GM21423 (cell line): ENCODE results near the gene PUSL1.
A peak's percentile ranks its signal among the peaks of the same experiment; 100 is the strongest.

Experiments
- ATAC-seq: cut with Tn5 transposase; IDR thresholded peaks from one replicate; pipeline ENCODE4 v1.9.1; 2021; ENCODE audit warnings: mild to moderate bottlenecking, moderate library complexity; ENCODE audit not compliant: unreplicated experiment

The PUSL1 gene

DNA sequence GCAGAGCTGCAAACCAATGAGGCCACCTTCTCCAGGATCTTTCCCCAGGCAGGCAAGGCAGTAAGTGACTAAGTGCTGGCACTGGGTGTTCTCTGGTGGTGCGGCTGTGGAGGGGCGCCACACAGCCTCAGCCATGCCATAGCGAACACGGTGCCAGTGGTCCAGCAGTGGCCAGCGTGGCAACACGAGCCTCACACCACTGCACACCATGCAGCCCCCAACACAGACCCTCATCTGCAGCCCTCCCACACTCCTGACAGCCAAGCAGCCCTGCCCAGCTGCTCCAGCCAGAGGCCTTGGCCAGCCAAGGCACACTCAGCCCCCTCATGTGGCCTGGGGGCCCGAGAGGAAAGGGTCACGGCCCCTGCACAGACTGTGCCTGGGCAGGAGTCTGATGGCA, 13.1 kb downstream of the PUSL1 start:
- ATAC-seq = no peak

DNA sequence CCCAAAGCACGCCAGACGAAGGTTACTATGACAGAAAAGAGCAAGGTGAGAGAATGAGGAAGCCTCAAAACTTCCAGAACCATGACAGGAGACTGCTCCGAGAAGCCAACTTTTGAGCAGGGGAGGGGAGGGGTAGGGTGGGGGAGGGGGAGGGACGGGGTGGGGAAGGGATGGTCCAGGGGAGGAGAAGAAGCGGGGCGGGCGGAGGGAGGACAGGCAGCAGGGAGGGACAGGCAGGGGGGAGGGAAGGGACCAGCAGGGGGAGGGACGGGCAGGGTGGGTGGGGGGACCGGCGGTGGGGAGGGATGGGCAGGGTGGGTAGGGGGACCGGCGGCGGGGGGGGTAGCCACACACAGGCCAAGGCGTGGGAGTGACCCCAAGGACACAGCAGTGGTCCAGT, 14.0 kb downstream of the PUSL1 start:
- ATAC-seq = no peak

DNA sequence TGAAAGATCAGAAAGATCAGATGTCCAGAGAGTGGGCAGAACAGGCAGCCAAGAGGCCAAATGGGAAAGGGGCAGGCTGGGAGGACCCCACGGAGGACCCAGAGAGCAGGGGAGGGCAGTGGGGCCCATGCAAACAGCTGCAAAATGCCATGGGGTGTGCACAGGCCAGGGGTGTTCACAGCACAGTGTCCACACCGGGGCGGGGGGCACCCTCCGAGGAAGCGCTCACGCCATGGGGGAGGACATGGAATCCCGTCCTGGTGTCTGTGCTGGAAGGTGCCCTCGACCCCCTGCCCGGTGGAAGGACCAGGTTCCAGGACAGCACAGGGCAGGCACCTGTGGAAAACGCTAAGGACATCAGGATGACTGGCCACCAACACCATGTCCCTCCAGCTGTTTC, 14.6 kb downstream of the PUSL1 start:
- no peak for ATAC-seq

DNA sequence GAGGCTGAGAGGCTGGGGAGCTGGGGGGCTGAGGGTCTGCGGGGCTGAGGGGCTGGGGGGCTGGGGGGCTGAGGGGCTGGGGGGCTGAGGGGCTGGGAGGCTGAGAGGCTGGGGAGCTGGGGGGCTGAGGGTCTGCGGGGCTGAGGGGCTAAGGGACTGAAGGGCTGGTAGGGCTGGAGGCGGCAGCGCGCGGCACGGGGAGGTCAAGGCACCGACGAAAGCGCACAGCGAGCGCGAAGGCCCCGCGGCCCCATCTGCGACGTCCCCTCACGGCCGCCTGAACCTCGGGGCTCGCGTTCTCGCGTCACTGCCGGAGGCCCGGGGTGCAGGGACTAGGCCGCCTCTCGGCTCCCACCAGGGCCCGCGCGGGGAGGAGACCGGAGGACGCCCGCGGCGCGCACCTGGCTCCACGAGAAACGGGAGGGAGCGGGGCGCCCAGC, 15.7 kb downstream of the PUSL1 start:
- peak; percentile 14 for ATAC-seq

DNA sequence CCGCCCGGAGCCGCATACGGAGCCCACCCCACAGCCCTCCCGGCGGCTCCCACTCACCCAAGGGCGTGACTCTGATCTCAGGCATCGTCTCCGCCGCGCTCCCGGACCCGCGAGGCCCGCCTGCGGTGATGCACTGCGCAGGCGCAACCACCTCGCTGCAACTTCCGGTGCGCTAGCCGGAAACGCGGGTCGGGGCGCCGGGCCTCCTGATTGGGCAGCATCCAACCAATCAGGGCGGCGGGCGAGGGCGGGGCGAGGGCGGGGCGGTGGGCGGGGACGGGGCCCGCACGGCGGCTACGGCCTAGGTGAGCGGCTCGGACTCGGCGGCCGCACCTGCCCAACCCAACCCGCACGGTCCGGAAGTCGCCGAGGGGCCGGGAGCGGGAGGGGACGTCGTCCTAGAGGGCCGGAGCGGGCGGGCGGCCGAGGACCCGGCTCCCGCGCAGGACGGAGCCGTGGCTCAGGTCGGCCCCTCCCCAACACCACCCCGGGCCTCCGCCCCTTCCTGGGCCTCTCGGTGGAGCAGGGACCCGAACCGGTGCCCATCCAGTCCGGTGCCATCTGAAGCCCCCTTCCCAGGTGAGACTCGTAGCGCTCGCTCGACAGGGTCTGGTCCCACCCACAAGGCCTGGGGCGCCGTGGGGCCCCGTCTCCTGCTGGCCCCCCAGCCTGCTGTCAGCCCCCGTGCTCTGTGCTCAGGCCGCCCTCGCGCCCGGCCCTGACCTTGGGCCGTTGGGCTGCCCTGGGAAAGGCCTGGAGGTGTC, 16.3 kb downstream of the PUSL1 start, which contains the start of the genes CPTP and INTS11:
TSS of gene CPTP (plus strand) at position 279 of the 764 bp plus-strand sequence. CDS start 2,109 bp downstream, outside the sequence.
TSS of gene INTS11 (minus strand) at position 137 of the 764 bp plus-strand sequence. CDS start at position 85, 52 bp downstream.
- ATAC-seq = peak; percentile 67

DNA sequence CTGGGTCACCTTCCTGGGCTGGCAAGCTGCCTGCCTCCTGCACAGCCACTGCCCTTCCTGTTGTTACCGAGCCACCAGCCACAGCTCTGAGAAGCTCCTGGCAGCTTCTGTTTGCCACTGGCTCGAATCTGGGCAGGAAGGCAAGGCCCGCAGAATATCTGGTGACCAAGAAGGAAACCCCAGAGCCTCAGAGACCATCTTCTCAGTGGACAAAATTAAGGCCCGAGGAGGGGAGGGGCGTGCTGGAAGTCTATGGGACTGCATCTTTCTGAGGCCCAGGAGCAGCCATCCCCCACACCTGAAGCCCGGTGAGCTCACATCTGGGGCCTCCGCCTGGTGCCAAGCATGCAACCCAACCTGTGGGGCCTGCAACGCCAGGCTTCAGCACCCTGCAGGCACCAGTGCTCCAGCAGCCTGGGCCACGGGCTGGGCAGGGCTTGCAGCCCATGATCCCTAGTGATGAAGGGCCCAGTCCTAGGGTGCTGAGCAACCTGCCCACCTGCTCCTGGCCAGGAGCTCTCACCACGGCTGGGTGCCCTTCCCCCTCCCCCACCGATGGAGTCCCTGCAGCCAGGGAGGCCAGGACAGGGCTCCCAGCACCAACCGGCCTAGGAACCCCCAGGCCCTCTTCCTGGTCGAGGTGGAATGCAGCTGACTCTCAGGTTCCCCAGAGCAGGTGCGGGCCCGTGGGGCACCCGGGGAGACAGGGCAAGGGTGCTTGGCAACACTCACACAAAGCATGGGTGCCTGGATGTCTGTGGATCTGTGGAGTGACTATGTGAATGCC, 17.1 kb downstream of the PUSL1 start:
- no peak for ATAC-seq

DNA sequence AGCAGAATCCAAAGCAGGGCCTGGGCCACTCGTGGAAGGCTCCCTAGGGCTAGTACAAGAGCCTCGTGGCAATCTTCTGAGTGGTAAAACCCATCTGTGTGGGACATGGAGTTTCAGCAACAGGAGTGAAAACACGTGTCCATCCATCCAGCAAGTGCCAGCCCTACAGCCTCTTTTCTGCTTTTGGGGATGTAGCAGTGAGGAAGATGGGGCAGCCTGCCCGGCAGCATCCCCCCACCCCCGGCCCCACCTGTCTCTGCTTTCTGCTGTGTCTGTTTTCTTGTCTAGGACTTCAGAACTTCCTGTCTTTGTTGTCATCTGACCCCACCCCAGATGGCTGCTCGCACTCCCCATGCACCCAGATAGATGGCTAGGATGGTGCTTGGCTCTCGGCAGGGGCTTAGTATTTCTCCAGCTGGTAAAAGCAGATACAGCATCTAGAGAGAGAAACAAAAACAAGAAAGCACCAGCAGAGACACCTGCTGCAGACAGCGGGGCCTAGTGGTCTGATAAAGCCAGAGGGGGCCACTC, 17.7 kb downstream of the PUSL1 start:
- ATAC-seq = no peak

DNA sequence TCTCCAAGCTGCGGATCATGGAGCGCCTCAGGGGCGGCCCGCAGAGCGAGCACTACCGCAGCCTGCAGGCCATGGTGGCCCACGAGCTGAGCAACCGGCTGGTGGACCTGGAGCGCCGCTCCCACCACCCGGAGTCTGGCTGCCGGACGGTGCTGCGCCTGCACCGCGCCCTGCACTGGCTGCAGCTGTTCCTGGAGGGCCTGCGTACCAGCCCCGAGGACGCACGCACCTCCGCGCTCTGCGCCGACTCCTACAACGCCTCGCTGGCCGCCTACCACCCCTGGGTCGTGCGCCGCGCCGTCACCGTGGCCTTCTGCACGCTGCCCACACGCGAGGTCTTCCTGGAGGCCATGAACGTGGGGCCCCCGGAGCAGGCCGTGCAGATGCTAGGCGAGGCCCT, 18.9 kb downstream of the PUSL1 start:
- ATAC-seq = no peak

DNA sequence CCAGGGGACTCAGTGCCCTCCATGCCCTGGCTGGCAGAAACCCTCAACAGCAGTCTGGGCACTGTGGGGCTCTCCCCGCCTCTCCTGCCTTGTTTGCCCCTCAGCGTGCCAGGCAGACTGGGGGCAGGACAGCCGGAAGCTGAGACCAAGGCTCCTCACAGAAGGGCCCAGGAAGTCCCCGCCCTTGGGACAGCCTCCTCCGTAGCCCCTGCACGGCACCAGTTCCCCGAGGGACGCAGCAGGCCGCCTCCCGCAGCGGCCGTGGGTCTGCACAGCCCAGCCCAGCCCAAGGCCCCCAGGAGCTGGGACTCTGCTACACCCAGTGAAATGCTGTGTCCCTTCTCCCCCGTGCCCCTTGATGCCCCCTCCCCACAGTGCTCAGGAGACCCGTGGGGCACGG, 19.9 kb downstream of the PUSL1 start:
- ATAC-seq = no peak

DNA sequence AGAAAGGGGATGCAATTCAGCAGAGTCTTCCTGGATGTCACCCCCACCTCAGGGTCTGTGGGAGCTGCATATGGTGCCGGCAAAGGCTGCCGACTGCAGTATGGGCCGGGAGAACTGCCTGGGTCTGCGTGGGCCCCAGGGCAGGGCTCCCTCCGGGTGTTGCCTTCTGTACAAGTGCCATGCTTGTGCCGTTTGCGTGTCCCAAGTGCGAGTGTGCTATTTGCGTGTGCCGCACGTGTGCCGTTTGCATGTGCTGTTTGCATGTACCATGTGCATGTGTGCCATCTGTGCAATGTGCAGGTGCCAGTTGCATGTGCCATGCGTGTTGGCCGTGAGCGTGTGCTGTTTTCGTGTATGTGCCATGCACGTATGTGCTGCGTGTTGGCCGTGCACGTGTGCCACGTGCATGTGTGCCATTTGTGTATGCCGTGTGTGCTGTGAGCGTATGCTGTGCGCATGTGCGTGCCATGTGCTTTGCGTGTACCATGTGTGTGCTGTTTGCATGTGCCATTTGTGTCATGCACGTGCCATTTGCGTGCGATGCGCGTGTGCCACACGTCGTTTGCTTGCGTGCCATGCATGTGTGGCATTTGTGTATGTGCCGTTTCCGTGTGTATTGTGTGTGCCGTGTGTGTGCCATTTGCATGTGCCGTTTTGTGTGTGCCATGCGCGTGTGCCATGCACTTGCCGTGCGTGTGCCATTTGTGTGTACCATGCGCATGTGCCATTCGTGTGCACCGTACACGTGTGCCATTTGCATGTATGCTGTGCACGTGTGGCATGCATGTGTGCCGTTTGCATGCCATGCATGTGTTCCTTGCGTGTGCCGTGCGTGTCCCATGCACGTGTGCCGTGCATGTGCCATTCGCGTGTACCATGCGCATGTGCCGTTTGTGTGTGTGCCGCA, 21.2 kb downstream of the PUSL1 start:
- no peak for ATAC-seq

DNA sequence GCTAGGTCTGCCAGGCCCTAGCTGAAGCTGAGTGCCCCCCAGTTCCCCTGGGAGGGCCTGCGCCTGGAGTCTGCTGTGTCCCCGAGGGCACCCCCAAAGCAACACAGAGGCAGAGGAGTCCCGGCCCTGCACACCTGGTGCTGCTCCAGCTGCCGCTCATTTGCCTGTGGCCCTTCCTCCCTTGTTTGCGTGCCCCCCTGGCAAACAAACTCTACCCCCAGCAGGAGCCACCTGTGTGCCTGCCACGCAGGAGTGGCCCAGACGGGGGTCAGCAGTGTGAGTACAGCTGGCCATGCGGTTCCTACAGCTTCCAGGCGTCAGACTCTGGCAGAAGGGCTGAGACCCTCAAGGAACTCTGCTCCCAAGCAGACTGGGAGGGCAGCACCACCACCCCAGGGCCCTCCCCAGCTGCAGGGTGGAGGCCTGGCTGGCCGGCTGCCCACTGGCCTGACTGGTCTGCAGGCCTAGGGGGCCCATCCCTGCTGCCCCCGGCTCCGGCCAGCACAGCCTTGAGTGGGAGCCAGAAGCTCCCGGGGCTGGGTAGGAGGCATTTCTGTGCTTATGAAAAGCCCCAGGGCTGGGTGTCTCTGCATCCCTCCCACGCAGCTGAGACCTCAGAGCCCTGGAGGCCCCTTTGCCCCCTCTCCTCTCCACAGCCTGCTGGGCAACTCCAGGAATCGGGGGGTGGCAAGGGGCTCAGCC, 22.1 kb downstream of the PUSL1 start:
- no peak for ATAC-seq

DNA sequence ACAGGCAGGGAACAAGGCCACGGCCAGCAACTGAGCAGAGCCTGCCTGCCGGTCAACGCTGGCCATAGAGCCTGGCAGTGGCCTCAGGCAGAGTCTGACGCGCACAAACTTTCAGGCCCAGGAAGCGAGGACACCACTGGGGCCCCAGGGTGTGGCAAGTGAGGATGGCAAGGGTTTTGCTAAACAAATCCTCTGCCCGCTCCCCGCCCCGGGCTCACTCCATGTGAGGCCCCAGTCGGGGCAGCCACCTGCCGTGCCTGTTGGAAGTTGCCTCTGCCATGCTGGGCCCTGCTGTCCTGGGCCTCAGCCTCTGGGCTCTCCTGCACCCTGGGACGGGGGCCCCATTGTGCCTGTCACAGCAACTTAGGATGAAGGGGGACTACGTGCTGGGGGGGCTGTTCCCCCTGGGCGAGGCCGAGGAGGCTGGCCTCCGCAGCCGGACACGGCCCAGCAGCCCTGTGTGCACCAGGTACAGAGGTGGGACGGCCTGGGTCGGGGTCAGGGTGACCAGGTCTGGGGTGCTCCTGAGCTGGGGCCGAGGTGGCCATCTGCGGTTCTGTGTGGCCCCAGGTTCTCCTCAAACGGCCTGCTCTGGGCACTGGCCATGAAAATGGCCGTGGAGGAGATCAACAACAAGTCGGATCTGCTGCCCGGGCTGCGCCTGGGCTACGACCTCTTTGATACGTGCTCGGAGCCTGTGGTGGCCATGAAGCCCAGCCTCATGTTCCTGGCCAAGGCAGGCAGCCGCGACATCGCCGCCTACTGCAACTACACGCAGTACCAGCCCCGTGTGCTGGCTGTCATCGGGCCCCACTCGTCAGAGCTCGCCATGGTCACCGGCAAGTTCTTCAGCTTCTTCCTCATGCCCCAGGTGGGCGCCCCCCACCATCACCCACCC, 22.9 kb downstream of the PUSL1 start, which contains the start of gene TAS1R3:
TSS of gene TAS1R3 (plus strand) at position 213 of the 898 bp plus-strand sequence. CDS start at position 279, 66 bp downstream.
- ATAC-seq = no peak

DNA sequence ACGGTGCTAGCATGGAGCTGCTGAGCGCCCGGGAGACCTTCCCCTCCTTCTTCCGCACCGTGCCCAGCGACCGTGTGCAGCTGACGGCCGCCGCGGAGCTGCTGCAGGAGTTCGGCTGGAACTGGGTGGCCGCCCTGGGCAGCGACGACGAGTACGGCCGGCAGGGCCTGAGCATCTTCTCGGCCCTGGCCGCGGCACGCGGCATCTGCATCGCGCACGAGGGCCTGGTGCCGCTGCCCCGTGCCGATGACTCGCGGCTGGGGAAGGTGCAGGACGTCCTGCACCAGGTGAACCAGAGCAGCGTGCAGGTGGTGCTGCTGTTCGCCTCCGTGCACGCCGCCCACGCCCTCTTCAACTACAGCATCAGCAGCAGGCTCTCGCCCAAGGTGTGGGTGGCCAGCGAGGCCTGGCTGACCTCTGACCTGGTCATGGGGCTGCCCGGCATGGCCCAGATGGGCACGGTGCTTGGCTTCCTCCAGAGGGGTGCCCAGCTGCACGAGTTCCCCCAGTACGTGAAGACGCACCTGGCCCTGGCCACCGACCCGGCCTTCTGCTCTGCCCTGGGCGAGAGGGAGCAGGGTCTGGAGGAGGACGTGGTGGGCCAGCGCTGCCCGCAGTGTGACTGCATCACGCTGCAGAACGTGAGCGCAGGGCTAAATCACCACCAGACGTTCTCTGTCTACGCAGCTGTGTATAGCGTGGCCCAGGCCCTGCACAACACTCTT, 23.8 kb downstream of the PUSL1 start:
- no peak for ATAC-seq

DNA sequence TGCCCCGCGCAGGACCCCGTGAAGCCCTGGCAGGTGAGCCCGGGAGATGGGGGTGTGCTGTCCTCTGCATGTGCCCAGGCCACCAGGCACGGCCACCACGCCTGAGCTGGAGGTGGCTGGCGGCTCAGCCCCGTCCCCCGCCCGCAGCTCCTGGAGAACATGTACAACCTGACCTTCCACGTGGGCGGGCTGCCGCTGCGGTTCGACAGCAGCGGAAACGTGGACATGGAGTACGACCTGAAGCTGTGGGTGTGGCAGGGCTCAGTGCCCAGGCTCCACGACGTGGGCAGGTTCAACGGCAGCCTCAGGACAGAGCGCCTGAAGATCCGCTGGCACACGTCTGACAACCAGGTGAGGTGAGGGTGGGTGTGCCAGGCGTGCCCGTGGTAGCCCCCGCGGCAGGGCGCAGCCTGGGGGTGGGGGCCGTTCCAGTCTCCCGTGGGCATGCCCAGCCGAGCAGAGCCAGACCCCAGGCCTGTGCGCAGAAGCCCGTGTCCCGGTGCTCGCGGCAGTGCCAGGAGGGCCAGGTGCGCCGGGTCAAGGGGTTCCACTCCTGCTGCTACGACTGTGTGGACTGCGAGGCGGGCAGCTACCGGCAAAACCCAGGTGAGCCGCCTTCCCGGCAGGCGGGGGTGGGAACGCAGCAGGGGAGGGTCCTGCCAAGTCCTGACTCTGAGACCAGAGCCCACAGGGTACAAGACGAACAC, 24.5 kb downstream of the PUSL1 start:
- ATAC-seq = no peak

DNA sequence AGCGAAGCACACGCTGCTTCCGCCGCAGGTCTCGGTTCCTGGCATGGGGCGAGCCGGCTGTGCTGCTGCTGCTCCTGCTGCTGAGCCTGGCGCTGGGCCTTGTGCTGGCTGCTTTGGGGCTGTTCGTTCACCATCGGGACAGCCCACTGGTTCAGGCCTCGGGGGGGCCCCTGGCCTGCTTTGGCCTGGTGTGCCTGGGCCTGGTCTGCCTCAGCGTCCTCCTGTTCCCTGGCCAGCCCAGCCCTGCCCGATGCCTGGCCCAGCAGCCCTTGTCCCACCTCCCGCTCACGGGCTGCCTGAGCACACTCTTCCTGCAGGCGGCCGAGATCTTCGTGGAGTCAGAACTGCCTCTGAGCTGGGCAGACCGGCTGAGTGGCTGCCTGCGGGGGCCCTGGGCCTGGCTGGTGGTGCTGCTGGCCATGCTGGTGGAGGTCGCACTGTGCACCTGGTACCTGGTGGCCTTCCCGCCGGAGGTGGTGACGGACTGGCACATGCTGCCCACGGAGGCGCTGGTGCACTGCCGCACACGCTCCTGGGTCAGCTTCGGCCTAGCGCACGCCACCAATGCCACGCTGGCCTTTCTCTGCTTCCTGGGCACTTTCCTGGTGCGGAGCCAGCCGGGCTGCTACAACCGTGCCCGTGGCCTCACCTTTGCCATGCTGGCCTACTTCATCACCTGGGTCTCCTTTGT, 25.3 kb downstream of the PUSL1 start:
- ATAC-seq = no peak

DNA sequence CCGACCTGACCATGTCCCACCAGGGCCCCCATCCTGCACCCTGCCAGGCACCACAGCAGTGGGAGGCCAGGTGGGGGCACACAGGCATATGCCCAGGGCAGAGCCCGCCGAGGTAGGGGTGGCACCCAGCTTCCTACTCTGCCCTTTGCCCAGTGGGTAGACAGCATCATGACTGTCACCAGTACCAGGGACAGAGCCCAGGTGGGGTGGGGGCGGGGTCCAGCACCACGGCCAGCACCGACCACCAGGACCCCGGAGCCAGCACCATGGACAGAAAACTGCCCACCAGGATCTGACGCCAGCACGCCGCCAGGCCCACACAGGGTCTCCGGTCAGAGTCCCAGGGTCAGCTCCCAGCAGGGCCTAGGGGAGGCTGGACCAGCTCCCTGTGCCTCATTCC, 26.4 kb downstream of the PUSL1 start:
- no peak for ATAC-seq

DNA sequence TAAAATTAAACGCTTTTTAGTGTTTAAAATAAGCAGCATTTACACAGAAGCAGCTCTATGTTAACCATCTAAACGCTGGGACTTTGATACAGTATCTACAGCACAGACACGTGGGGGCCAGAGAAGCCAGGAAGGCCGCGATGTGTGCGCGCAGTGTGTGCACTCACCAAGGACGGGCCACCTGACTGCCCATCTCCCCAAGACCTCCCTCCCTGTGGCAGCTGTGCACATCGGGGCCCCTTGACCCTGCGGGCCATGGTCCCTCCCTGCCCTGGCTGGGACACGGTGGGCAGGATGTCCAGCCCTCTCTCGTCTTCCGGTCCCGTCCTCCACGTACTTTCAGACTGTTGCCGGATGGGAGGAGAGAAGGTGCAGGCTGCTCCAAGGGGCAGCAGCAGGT, 26.9 kb downstream of the PUSL1 start:
- ATAC-seq = no peak
